Loucy (cell line): ENCODE measurements around the gene BMPER.

Experiments
- H2AFZ ChIP-seq: fragments of 200-600 bp; sonication (generic); 2 replicates; pipeline ENCODE4 v1.6.0; 2016; ENCODE audit warnings: antibody characterized with exemption, mild to moderate bottlenecking, low read length, moderate library complexity
- H3F3A ChIP-seq: fragments of 200-600 bp; 2 replicates; pipeline ENCODE4 v1.6.0; 2016; ENCODE audit warnings: antibody characterized with exemption, low read depth, mild to moderate bottlenecking
- H3K27me3 ChIP-seq: fragments of 200-600 bp; sonication (generic); 2 replicates; pipeline ENCODE4 v1.6.1; 2014; ENCODE audit warnings: low read length, mild to moderate bottlenecking; ENCODE audit not compliant: insufficient read depth, poor library complexity, severe bottlenecking
- H3K36me3 ChIP-seq: fragments of 200-600 bp; sonication (generic); 2 replicates; pipeline ENCODE4 v1.6.1; 2016; ENCODE audit warnings: low read length; ENCODE audit not compliant: insufficient read depth
- H3K4me1 ChIP-seq: fragments of 200-600 bp; sonication (generic); 2 replicates; pipeline ENCODE4 v1.5.1; 2014; ENCODE audit warnings: low read length, mild to moderate bottlenecking; ENCODE audit not compliant: insufficient read depth, poor library complexity, severe bottlenecking
- H3K4me2 ChIP-seq: fragments of 200-600 bp; sonication (generic); 2 replicates; pipeline ENCODE4 v1.6.0; 2014; ENCODE audit warnings: antibody characterized with exemption, low read length, low read depth, mild to moderate bottlenecking; ENCODE audit not compliant: poor library complexity, severe bottlenecking
- H3K4me3 ChIP-seq: fragments of 200-600 bp; sonication (generic); 2 replicates; pipeline ENCODE4 v1.5.1; 2014; ENCODE audit warnings: low read length, mild to moderate bottlenecking, mixed read lengths; ENCODE audit not compliant: poor library complexity, severe bottlenecking
- H3K79me2 ChIP-seq: fragments of 200-600 bp; sonication (generic); 2 replicates; pipeline ENCODE4 v1.6.1; 2014; ENCODE audit warnings: low read length; ENCODE audit not compliant: insufficient read depth
- H3K9ac ChIP-seq: fragments of 200-600 bp; sonication (generic); 2 replicates; pipeline ENCODE4 v1.6.0; 2014; ENCODE audit warnings: mild to moderate bottlenecking, low read depth, low read length, moderate library complexity; ENCODE audit not compliant: poor library complexity, severe bottlenecking
- H3K9me2 ChIP-seq: fragments of 200-600 bp; sonication (generic); replicated peaks from 2 replicates; pipeline ENCODE4 v1.6.1; 2016; ENCODE audit warnings: low read depth, low read length, mixed read lengths
- H3K9me3 ChIP-seq: fragments of 200-600 bp; sonication (generic); 2 replicates; pipeline ENCODE4 v1.6.1; 2014; ENCODE audit warnings: mild to moderate bottlenecking, antibody characterized with exemption, low read length, low read depth; ENCODE audit not compliant: insufficient read depth
- H4K20me1 ChIP-seq: fragments of 200-600 bp; sonication (generic); 2 replicates; pipeline ENCODE4 v1.6.0; 2014; ENCODE audit warnings: antibody characterized with exemption, low read length, mild to moderate bottlenecking; ENCODE audit not compliant: insufficient read depth, poor library complexity, severe bottlenecking
- CTCF ChIP-seq: fragments of 200-600 bp; sonication (generic); conservative IDR thresholded peaks from 2 replicates; pipeline ENCODE4 v1.5.1; 2014; ENCODE audit warnings: mild to moderate bottlenecking, antibody characterized with exemption, low read length
- EZH2phosphoT487 ChIP-seq: fragments of 200-600 bp; IDR thresholded peaks from 2 replicates; pipeline ENCODE4 v1.6.1; 2018; ENCODE audit warnings: antibody characterized with exemption, mild to moderate bottlenecking, moderate library complexity, borderline replicate concordance

The BMPER gene

DNA sequence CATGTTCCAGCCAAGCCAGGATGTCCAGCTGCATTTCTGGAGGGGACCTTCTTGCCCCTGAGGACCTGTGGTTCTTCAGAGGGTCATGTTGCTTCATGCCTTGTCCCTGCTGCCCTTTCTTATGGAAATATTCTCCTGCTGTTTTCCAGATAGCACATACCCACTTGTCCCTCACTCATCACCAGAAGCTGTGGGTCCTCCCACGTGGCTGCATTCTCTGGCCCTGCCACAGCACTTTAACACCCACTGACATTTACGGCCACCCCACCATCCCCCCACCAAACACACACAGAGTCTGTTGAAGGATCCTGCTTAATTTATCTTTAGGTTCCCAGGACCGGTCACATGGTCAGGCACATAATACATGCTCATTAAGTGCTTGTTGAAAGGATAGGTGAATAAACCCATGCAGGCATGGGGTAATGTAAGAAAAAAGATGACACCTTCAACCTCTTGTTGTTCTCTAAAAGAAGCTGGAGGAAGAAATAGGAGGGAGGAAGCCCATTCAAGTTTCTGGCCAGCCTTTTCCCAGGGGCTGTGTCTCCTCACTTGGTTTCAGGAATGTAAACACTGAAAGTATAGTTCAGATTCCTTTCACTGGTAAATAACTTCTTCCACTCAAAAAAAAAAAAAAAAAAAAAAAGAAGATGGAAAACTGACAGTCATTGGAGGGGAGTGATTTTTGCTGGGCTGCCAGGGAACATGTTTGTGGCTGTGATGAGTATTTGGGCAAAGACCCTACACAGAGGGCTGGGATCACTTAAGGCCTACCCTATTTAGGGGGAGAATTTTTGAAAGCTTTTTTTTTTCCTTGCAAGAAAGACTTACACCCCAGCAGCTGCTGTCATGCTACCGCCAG, 19.8 kb upstream of the BMPER start:
- Histone ChIP-seq H2AFZ (no peak overlapping the region), H3F3A (no peaks in the 10 kb centered on the region), H3K9me2 (no peaks in the 10 kb centered on the region), H3K4me1 (peaks cover 8% of the 10 kb centered on the region), H3K27me3 (no peaks in the 10 kb centered on the region), H3K36me3 (no peaks in the 10 kb centered on the region), H4K20me1 (no peaks in the 10 kb centered on the region), H3K9me3 (no peaks in the 10 kb centered on the region), H3K4me3 (no peak overlapping the region), H3K9ac (no peak overlapping the region), H3K4me2 (no peak overlapping the region), H3K79me2 (no peaks in the 10 kb centered on the region)
- TF ChIP-seq EZH2phosphoT487 (no peak), CTCF (no peak)

DNA sequence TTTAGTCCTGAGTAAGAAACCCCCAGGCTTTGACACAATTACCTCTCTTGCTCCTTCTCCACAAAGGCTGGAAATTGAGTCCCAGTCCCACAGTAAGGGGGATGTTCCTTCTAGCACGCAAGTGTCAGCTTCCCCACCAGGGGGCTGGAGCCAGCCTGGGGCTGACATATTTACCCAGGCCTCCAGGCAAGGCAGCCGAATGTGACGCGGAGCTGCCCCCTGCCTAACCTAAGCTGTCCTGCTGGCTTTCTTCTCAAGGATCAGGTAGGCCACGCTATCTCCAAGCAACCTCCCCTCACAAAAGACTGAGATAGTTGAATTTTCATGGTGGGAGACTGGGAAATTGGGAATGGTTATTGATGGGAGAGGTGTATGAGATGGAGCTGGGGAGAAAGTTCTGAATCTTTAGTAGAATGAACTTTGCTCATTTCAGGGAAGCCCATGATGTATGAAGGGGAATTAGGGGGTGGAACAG, 19.2 kb upstream of the BMPER start:
- H3K4me2 ChIP-seq = no peak overlapping the region
- no peaks in the 10 kb centered on the region for H3K79me2 ChIP-seq
- peaks cover 8% of the 10 kb centered on the region for H3K4me1 ChIP-seq
- no peaks in the 10 kb centered on the region for H3K9me3 ChIP-seq
- H3K36me3 ChIP-seq = no peaks in the 10 kb centered on the region
- H3K27me3 ChIP-seq = no peaks in the 10 kb centered on the region
- no peaks in the 10 kb centered on the region for H4K20me1 ChIP-seq
- no peaks in the 10 kb centered on the region for H3F3A ChIP-seq
- TF ChIP-seq EZH2phosphoT487 (no peak), CTCF (peak; percentile 68)
- H3K4me3 ChIP-seq = no peak overlapping the region
- H3K9ac ChIP-seq = no peak overlapping the region
- no peaks in the 10 kb centered on the region for H3K9me2 ChIP-seq
- no peak overlapping the region for H2AFZ ChIP-seq

GRCh38 chr7:33887266-33887975, 17.9 kb upstream of the BMPER start:
- TF ChIP-seq CTCF = no peak
- TF ChIP-seq EZH2phosphoT487 = no peak
- H4K20me1 ChIP-seq = no peaks in the 10 kb centered on the region
- H3K79me2 ChIP-seq = no peaks in the 10 kb centered on the region
- no peak overlapping the region for H2AFZ ChIP-seq
- H3K9me2 ChIP-seq = no peaks in the 10 kb centered on the region
- H3K9ac ChIP-seq = no peak overlapping the region
- peaks cover 8% of the 10 kb centered on the region for H3K4me1 ChIP-seq
- no peaks in the 10 kb centered on the region for H3K36me3 ChIP-seq
- H3K9me3 ChIP-seq = no peaks in the 10 kb centered on the region
- no peaks in the 10 kb centered on the region for H3F3A ChIP-seq
- no peak overlapping the region for H3K4me3 ChIP-seq
- no peaks in the 10 kb centered on the region for H3K27me3 ChIP-seq
- no peak overlapping the region for H3K4me2 ChIP-seq
